H1 (cell line): Measurements from ENCODE around the gene ZNF281. TPM values are rescaled to one million over a fixed set of nuclear protein-coding genes. Genes with fewer than 3 reads are reported as not detected.

ENCODE experiments used
- BACH1 ChIP-seq: IDR thresholded peaks from 2 replicates; pipeline ENCODE4 v1.6.1; 2012; ENCODE audit warnings: low read length, improper control_type of control experiment
- BRCA1 ChIP-seq: IDR thresholded peaks from 2 replicates; pipeline ENCODE4 v1.6.1; 2012; ENCODE audit warnings: low read depth, low read length, improper control_type of control experiment
- CBX8 ChIP-seq: fragments of 300-800, 300-1000 bp; sonication (generic); IDR thresholded peaks from 2 replicates; pipeline ENCODE4 v1.7.1; 2016; ENCODE audit warnings: low read depth, low read length, borderline replicate concordance
- CHD2 ChIP-seq: IDR thresholded peaks from 2 replicates; pipeline ENCODE4 v1.6.1; 2012; ENCODE audit warnings: low read length, improper control_type of control experiment
- EGR1 ChIP-seq: IDR thresholded peaks from 2 replicates; pipeline ENCODE4 v1.6.1; 2011; ENCODE audit warnings: low read depth, low read length, borderline replicate concordance
- FOSL1 ChIP-seq: IDR thresholded peaks from 2 replicates; pipeline ENCODE4 v1.6.1; 2011; ENCODE audit warnings: mild to moderate bottlenecking, low read depth, low read length, moderate library complexity; ENCODE audit not compliant: insufficient read depth
- GTF2F1 ChIP-seq: IDR thresholded peaks from 2 replicates; pipeline ENCODE4 v1.6.1; 2012; ENCODE audit warnings: low read depth, low read length, improper control_type of control experiment, borderline replicate concordance
- JUND ChIP-seq: IDR thresholded peaks from 2 replicates; pipeline ENCODE4 v1.6.1; 2011; ENCODE audit warnings: mild to moderate bottlenecking, improper control_type of control experiment, low read length
- KDM5A ChIP-seq: fragments of 200-600 bp; IDR thresholded peaks from 2 replicates; pipeline ENCODE4 v1.7.1; 2012; ENCODE audit warnings: mild to moderate bottlenecking, low read length, inconsistent platforms, mixed read lengths
- MAFK ChIP-seq: IDR thresholded peaks from 2 replicates; pipeline ENCODE4 v1.6.1; 2012; ENCODE audit warnings: low read depth, mild to moderate bottlenecking, improper control_type of control experiment, low read length
- NANOG ChIP-seq: IDR thresholded peaks from 2 replicates; pipeline ENCODE4 v1.6.1; 2011; ENCODE audit warnings: low read length, low read depth, mild to moderate bottlenecking, inconsistent platforms; ENCODE audit not compliant: insufficient read depth, poor library complexity, severe bottlenecking
- POLR2AphosphoS5 ChIP-seq: IDR thresholded peaks from 2 replicates; pipeline ENCODE4 v1.6.1; 2011; ENCODE audit warnings: low read depth, low read length
- RAD21 ChIP-seq, 2 experiments: IDR thresholded peaks in 1 of 2; conservative IDR thresholded peaks in 1 of 2; 2 replicates each; pipeline ENCODE4 v1.6.1; 2011; ENCODE audit warnings: low read depth in 2 of 2, low read length in 2 of 2, improper control_type of control experiment in 1 of 2, inconsistent platforms in 1 of 2, mild to moderate bottlenecking in 1 of 2, moderate library complexity in 1 of 2
- RBBP5 ChIP-seq: IDR thresholded peaks from 2 replicates; pipeline ENCODE4 v1.7.1; 2012; ENCODE audit warnings: low read depth, mild to moderate bottlenecking, inconsistent platforms, low read length, moderate library complexity, borderline replicate concordance
- SP1 ChIP-seq: IDR thresholded peaks from 2 replicates; pipeline ENCODE4 v1.6.1; 2011; ENCODE audit warnings: low read depth, low read length
- SP4 ChIP-seq: IDR thresholded peaks from 2 replicates; pipeline ENCODE4 v1.6.1; 2012; ENCODE audit warnings: low read length, inconsistent platforms
- SRF ChIP-seq: IDR thresholded peaks from 2 replicates; pipeline ENCODE4 v1.6.1; 2011; ENCODE audit warnings: mild to moderate bottlenecking, low read depth, low read length, moderate library complexity
- TBP ChIP-seq: IDR thresholded peaks from 2 replicates; pipeline ENCODE4 v1.6.1; 2011; ENCODE audit warnings: low read depth, low read length, improper control_type of control experiment
- polyA plus RNA-seq, 7 experiments: library from polyadenylated mRNA; depleted of rRNA in 3 of 7; stranded (reverse) in 5 of 7; unstranded in 2 of 7; fragments of >200 nt in 5 of 7; fragments of 200-250 nt in 2 of 7; gene quantifications; 1 replicate in 5 of 7; 2 replicates in 1 of 7; 4 replicates in 1 of 7; pipeline versions ENCODE4 v1.2.1 to v1.2.3, GENCODE V29; 2011 to 2013; ENCODE audit warnings: missing spikeins in 2 of 7, mixed read lengths in 2 of 7
- total RNA-seq: library from RNA; stranded (reverse); fragmentation: NEBNext Ultra II Directional; extraction: Animal tissue kit (Norgen Biotek cat#: 25700); gene quantifications from 2 replicates; pipeline ENCODE4 v1.2.1, GENCODE V29; 2021
- TF ChIP-seq, protein P1 (sequence below), 3 experiments: IDR thresholded peaks; 1 replicate in 2 of 3; 2 replicates in 1 of 3; pipeline versions ENCODE4 v1.5.1 to v1.6.1; 2011; ENCODE audit warnings: low read length in 3 of 3, mild to moderate bottlenecking in 3 of 3, inconsistent platforms in 2 of 3, low read depth in 1 of 3, moderate library complexity in 1 of 3; ENCODE audit not compliant: insufficient read depth in 1 of 3; ENCODE audit errors: control extremely low read depth in 1 of 3
- TF ChIP-seq, protein P2 (sequence below): IDR thresholded peaks from 2 replicates; pipeline ENCODE4 v1.6.1; 2012; ENCODE audit warnings: low read length, inconsistent platforms

ZNF281 gene
- total and polyA plus RNA-seq, 2 of the 8 experiments (the other 6 are each of a cell fraction or from before 2014, with no cell fraction given), result 19.5 to 61.4 TPM

DNA sequence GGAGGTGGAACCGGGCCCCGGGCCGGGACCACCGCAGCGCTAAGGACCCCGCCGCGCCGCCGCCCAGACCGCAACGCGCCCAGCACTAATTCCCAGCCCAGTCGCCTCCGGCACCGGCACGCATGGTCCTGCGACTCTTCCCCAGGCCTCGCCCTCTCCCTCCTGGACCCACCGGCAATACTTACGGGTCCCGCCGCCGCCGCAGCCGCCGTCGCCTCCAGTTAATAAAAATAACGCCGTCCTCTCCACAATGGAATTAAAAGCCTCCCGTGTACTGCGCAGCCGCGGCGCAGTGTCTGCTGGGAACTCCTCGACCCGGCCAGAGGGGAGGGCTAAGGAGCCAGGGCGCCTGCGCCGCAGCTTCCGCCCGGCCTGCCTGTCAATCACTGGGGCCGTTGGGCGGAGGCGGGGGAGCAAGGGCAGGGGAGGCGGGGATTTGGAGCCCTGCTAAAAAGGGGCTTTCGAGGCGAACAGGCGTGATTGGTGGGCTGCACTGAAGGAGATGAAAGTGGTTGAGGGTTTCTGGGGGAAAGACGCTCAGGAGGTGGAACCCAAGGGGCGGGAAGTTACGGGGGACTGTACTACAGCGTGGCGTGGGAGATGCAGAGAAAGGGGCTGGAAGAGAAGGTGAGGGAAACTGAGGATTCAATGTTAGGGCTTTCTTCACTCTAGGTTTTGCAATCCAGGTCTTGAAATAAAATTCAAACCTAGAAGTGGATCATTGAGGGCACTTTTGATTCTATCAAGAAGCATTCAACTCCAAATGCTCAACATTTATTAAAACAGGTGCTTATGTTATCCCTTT lies at the start of gene ZNF281 (continued):
- TF ChIP-seq CHD2, result peak; percentile 43; the same call in 1 of the 2 replicates
- TF ChIP-seq FOSL1, result no peak
- TF ChIP-seq NANOG, result no peak
- TF ChIP-seq CBX8, result no peak
- no peak for TF ChIP-seq BRCA1
- TF ChIP-seq BACH1, result no peak
- TF ChIP-seq RBBP5, result no peak
- TF ChIP-seq GTF2F1, result no peak
- peak; percentile 35; the same call in 1 of the 2 replicates for TF ChIP-seq SP4
- TF ChIP-seq MAFK, result no peak
- no peak; the same call in 1 of the 2 replicates for TF ChIP-seq EGR1
- TF ChIP-seq SRF, result no peak
- TF ChIP-seq JUND, result no peak
- peak; percentile 25; the same call in 1 of the 2 replicates for TF ChIP-seq POLR2AphosphoS5
- peak; percentile 82 for TF ChIP-seq TBP
- TF ChIP-seq, protein P1, sequence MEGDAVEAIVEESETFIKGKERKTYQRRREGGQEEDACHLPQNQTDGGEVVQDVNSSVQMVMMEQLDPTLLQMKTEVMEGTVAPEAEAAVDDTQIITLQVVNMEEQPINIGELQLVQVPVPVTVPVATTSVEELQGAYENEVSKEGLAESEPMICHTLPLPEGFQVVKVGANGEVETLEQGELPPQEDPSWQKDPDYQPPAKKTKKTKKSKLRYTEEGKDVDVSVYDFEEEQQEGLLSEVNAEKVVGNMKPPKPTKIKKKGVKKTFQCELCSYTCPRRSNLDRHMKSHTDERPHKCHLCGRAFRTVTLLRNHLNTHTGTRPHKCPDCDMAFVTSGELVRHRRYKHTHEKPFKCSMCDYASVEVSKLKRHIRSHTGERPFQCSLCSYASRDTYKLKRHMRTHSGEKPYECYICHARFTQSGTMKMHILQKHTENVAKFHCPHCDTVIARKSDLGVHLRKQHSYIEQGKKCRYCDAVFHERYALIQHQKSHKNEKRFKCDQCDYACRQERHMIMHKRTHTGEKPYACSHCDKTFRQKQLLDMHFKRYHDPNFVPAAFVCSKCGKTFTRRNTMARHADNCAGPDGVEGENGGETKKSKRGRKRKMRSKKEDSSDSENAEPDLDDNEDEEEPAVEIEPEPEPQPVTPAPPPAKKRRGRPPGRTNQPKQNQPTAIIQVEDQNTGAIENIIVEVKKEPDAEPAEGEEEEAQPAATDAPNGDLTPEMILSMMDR (IDR thresholded peaks at IDR 0.05; ENCODE audit: control extremely low read depth in 1 of 3, insufficient read depth in 1 of 3, low read depth in 1 of 3, low read length in 3 of 3), result peak in 1 of 3 experiments; percentile 4; a peak in 1 of 4 replicates
- TF ChIP-seq KDM5A, result no peak
- TF ChIP-seq, protein P2, sequence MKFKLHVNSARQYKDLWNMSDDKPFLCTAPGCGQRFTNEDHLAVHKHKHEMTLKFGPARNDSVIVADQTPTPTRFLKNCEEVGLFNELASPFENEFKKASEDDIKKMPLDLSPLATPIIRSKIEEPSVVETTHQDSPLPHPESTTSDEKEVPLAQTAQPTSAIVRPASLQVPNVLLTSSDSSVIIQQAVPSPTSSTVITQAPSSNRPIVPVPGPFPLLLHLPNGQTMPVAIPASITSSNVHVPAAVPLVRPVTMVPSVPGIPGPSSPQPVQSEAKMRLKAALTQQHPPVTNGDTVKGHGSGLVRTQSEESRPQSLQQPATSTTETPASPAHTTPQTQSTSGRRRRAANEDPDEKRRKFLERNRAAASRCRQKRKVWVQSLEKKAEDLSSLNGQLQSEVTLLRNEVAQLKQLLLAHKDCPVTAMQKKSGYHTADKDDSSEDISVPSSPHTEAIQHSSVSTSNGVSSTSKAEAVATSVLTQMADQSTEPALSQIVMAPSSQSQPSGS, result no peak
- 0 out of 2 replicates have a peak, but pooled peaks have one; percentile 37 for TF ChIP-seq SP1
- TF ChIP-seq RAD21 (IDR thresholded peaks at IDR 0.05 in 1 of 2, conservative IDR thresholded peaks at IDR 0.05 in 1 of 2; ENCODE audit: low read depth in 2 of 2, low read length in 2 of 2), result no peak
